Lower leg skin (tissue), 4 donors: Measurements from ENCODE around the gene STOM. TPM values are rescaled to one million over a fixed set of nuclear protein-coding genes. Genes with fewer than 3 reads are reported as not detected.

Source experiments
- DNase-seq, 2 donors: peaks; one replicate each; pipeline ENCODE4 v3.0.0-alpha.2; 2019; ENCODE audit warnings: low spot score in 2 of 2
- H3K4me3 ChIP-seq: fragments of 200-600 bp; sonication (generic); 2 replicates; pipeline ENCODE4 v1.5.1; 2017; ENCODE audit warnings: mild to moderate bottlenecking, low read depth; ENCODE audit not compliant: poor library complexity, severe bottlenecking
- CTCF ChIP-seq, 3 donors: fragments of 450-650 bp; IDR thresholded peaks; one replicate each; pipeline ENCODE4 v1.5.1; 2016; ENCODE audit warnings: antibody characterized with exemption in 3 of 3, mild to moderate bottlenecking in 3 of 3, moderate library complexity in 2 of 3
- POLR2A ChIP-seq, 2 donors: fragments of 450-650 bp; IDR thresholded peaks; one replicate each; pipeline ENCODE4 v1.6.1; 2016 to 2017; ENCODE audit warnings: antibody characterized with exemption in 2 of 2, mild to moderate bottlenecking in 1 of 2, moderate library complexity in 1 of 2
- WGBS, 2 donors: methylation state at CpG; one replicate each; pipeline ENCODE4 v1.1.5; 2018; 5-methylcytosine and 5-hydroxymethylcytosine counted together
- intact Hi-C: fragments of 100-400 bp; cut with DNase I; formaldehyde crosslinking; loops from one replicate; pipeline ENCODE4 v1.15.0; 2023; ENCODE audit warnings: low total_unique reads
- total RNA-seq, 4 donors: library from RNA; depleted of rRNA; stranded (reverse); fragments of >200 nt; gene quantifications; one replicate each; pipeline ENCODE4 v1.1.0, GENCODE V29; 2016

Gene STOM
- total RNA-seq, 4 donors from 2014 or later, result 131 to 323 (median 208) TPM

GRCh38 chr9:121296213-121297127 lies 73.6 kb downstream of the STOM start:
- TF ChIP-seq CTCF (IDR thresholded peaks at IDR 0.05) (no peak), POLR2A (IDR thresholded peaks at IDR 0.05) (no peak)
- intact Hi-C loops, result no loop called here
- H3K4me3 ChIP-seq, result no peak overlapping the region
- DNase-seq, result peak in 1 of 2 donors; percentile 80
- 67 to 85% methylated on average over 5 to 6 of the region's 7 CpGs for WGBS, 2 donors

DNA sequence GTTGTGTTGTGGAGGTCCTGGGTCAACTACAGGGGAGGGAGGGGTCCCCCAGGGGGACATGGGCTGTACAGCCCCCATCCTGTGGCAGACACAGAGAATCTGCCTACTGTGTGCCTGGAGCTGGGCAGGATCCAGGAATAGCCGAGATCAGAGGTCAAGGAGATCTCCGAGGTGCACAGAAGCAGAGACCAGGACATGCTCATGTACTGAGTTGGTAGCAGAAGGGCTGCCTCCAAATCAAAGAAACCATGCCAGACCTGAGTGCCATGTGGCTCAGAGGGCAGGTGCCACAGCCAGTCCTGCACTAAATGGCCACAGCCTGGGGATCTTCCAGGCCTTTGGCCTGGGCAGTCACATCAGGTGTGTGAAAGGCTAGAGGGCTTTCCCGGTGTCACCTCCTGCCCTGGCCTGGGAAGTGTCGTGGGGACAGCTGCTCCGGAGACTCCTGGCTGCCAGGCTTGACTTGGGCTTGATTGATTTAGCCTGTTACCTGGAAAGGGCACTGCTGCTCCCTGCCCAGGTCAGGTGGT lies 74.3 kb downstream of the STOM start:
- TF ChIP-seq CTCF (IDR thresholded peaks at IDR 0.05) (no peak), POLR2A (IDR thresholded peaks at IDR 0.05) (no peak)
- 53 to 60% methylated on average over 4 to 5 of the region's 5 CpGs for WGBS, 2 donors
- intact Hi-C loops, result no loop called here
- H3K4me3 ChIP-seq, result no peak overlapping the region
- peak in 1 of 2 donors; percentile 82 for DNase-seq

- intact Hi-C loops, result no loop called here
- WGBS, 2 donors, result 66 to 75% methylated on average over 13 of the region's 13 CpGs
- DNase-seq, result peak; percentile 80 to 90
- TF ChIP-seq POLR2A (IDR thresholded peaks at IDR 0.05), result no peak
- no peak for TF ChIP-seq CTCF (IDR thresholded peaks at IDR 0.05)
- H3K4me3 ChIP-seq, result no peak overlapping the region
These were observed 75.0 kb downstream of the STOM start for GRCh38 chr9:121294866-121295661.

GRCh38 chr9:121294151-121294743 lies 75.8 kb downstream of the STOM start:
- peak in 1 of 2 donors; percentile 86 for DNase-seq
- intact Hi-C loops, result no loop called here
- no peak overlapping the region for H3K4me3 ChIP-seq
- WGBS, 2 donors, result 64 to 65% methylated on average over 6 of the region's 6 CpGs
- TF ChIP-seq POLR2A (IDR thresholded peaks at IDR 0.05), result no peak
- no peak for TF ChIP-seq CTCF (IDR thresholded peaks at IDR 0.05)

- 81 to 86% methylated on average over 6 of the region's 6 CpGs for WGBS, 2 donors
- intact Hi-C loops, result no loop called here
- TF ChIP-seq CTCF (IDR thresholded peaks at IDR 0.05) (no peak), POLR2A (IDR thresholded peaks at IDR 0.05) (no peak)
- no peak overlapping the region for H3K4me3 ChIP-seq
- peak in 1 of 2 donors; percentile 65 for DNase-seq
These were observed 77.2 kb downstream of the STOM start for GRCh38 chr9:121292801-121293241.
